Amniotic stem cell (primary cell): Measurements from ENCODE around the gene NGRN.
"Not testable (repeated sequence)": the region's sequence is repeated elsewhere in the genome, so short reads cannot be mapped to it uniquely, and the experiment has no call there.

ENCODE experiments used
- DNase-seq: peaks from one replicate; lab custom pipeline; 2025; lab: John Stamatoyannopoulos, UW

NGRN gene

DNA sequence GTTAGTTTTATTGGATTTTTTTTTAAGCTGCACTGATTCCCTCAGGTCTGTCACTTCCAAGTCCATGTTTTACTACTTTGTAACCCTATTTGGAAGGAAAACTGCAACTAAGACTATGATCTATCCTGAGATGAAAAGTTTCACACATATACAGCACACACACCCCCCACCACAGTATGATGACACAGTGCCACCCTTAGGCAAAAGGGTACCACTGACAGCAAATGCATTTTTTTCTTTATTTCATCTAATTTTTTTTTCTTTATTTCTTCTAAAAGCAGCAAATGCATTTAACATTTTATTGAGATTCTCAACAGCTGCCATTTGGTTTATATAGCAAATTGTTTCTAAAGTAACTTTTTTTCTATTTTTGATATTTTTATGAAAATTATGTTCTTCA lies 21.2 kb downstream of the NGRN start:
- no peak for DNase-seq

DNA sequence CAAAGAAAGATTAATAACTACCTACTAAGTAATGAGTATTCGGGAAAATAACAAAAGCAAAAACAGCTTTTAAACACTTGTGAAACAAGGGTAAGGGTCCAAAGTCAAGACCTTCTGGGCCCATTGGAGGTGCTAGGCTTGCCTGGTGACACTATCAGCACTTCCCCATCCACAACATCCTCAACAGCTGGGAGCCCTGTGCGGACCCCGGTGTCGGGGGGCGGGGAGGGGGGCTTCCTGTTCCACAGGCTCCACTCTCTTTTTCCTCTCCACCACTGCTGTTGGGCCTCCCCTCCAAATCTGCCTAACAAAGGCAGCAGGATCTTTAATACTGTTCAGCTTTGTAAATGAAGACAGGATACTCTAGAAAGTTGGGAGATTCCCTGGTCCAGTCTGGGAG lies 21.6 kb downstream of the NGRN start:
- no peak for DNase-seq

DNA sequence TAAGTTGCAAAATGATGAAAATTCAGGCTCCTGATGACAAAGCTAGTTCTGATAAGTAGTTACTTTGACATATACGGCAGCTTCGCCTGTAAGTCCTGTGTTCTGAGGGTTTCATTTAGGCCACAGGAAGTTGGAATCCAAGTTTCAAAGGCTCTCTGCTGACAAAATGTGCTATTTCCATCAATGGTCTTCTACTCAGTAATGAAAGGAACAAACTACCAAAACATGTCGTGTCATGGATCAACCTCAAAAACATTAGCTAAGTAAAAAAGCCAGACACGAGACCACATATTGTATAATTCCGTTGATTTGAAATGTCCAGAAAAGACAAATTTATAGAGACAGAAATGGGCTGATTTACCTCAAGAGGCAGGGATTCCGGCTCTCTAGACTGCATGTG lies 22.5 kb downstream of the NGRN start:
- DNase-seq, result no peak

DNA sequence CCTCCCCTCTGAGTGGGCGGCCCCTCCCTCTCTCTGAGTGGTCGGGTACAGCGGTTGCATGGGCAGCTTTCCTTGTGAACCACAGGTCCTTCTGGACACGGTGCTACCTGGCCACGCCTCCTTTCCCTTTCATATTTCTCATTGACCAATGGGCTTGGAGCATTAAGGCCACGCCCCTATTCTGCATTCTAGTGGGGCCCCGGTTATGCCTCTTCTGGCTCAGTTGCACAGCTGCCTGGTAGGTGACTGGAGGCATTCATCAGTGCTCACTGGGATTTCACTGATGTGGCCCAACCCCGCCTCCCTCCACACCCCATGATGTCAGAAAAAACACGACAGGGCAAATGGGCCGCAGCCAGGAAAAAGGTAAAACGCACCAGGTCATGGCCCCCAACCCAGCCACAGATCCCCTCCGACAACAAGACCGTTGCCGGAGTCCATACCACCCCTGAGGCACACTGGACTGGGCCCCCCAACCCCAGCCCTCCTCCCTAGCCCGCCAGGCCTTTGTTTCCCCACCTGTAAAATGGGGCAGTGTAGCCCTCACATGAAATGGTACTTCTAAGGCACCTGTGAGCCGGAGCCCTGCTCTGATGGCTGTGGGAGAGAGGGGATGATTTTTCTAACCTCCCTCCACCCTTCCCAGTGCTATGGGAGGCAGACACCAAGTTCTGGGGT lies 26.3 kb downstream of the NGRN start:
- no peak for DNase-seq

DNA sequence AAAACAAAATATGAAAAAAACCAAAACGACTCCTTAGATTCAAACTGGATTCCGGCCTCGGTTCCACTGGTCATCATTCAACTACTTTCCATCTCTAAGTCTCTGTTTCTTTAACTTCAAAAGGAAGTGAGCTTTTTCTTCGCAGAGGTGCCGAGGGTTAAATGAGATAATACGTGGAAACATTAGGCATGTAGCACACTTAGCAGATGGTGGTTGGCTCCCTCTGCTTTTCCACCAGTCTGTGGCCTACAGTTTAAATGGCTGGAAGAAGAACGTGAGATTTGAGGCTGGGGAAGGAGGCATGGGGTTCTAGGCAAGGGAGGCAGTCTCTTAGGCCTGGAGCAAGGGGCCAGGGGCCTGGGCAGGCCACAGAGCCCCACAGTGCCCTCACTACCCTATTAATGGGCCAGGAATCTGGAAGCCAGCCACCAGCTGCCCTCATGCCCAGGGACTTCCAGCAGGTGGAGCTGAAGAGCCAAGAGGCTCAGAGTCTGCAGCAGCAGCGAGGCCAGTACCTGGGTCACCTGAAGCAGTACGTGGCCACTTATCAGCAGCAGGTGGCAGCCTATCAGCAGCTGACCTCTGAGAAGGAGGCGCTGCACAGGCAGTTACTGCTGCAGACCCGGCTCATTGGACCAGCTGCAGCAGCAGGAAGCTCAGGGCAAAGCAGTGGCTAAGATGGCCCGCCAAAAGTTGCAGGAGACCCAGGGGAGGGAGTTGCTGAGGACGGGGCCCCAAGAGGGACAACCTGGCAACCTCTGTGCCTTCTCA lies 27.8 kb downstream of the NGRN start:
- not testable (repeated sequence) for DNase-seq

DNA sequence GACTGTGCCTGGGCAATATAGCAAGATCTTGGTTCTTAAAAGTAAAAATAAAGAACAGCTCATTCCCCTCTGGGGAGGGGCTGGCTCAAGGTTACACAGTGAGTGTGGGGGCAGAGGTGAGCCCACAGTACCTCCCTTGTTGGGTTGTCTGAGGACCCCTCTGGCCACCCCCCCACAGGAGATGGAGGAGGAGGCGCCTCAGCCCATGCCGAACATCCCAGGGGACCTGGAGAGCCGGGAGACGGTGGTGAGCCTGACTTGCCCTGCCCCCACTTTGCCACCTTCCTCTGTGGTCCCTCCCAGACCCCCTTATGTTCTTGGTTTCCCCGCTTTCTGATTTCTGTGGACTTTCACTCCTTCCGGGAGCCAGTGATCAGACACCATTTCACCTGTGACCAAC lies 28.7 kb downstream of the NGRN start:
- DNase-seq, result no peak

DNA sequence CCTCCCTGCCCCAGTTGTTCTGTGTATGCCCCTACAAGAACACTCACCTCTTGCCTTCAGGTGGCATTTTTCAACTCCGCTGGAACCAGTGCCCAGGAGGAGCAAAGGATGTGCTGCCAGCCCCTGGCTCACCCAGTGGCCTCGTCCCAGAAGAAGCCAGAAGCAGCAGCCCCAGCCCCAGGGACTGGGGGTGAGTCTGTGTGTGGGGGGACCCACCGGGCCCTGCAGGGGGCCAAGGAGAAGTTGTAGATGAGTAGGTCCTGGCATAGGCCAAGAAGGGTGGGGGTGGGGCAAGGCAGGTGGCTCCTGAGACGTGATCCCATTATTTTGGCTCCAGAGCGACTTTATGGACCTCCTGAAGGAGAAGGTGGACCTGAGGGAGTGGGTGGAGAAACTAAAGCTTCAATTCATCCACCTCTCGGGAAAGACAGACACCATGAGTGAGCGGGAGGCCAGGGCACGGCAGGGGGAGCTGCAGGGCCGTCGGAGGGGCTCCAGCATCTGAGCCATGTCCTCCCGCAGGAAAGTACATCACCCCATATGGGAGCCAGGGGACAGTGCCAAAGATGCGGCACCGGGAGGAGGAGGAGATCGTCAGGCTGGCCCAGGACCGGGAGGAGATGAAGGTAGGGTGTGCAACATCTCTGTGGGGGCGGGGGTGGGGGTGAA lies 29.3 kb downstream of the NGRN start:
- DNase-seq, result no peak

DNA sequence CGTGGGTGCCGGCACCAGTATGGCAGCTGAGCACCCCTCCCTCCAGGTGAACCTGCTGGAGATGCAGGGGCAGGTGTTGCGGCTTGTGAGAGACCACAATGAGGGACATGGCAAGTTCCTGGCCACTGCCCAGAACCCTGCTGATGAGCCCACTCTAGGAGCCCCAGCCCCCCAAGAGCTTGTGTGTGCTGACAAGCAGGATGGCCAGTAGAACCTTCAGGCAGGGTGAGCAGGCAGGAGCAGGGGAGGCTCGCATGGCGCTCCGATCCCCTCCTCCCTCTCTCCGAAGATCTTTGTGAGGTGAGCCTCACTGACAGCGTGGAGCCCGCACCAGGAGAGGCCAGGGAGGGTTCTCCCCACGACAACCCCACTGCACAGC lies 29.8 kb downstream of the NGRN start:
- DNase-seq, result no peak

DNA sequence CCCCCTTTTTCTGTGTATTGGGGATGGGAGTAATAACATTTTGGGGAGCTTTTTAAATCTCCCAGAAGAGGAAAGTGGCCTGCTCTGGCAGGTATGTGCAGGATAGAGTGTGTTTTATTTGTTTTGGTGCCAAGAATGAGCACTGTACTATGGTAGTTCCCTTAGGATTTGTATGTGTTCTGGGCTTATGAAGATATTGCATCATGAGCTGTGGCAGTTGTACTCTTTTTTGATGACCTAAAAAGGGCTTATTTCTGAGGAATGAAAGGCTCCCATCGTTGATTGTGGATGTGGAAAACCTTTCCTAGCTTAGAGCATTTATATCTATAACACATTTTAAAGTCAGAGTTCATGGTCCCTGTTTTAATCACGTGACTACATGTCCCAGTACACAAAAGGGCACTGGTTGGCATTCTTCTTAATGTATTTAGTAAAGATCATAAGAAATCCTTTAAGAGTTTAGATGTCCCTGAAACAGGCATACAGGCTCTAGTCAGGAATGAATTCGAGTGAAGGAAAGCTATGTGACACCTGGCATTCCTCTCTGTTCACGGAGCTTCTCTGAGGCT lies 30.9 kb downstream of the NGRN start:
- DNase-seq, result not testable (repeated sequence)

DNA sequence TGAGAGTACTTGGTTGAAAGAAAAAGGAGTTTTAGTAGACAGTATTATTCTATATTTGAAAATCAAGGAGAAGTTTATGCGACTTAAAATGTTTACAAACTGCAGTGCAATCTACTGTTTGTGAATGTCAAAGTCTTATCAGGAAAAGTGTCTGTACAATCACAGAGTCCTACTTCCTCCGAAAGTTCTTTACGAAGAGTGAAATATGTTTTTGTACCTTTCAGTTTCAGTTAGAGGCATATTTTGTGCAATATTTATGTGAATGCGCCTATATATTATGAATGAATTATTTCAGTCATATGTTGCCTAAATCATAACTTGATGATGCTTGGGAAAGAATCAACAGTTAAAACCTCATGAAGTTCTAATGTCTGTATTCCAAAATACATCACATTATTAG lies 31.5 kb downstream of the NGRN start:
- no peak for DNase-seq

DNA sequence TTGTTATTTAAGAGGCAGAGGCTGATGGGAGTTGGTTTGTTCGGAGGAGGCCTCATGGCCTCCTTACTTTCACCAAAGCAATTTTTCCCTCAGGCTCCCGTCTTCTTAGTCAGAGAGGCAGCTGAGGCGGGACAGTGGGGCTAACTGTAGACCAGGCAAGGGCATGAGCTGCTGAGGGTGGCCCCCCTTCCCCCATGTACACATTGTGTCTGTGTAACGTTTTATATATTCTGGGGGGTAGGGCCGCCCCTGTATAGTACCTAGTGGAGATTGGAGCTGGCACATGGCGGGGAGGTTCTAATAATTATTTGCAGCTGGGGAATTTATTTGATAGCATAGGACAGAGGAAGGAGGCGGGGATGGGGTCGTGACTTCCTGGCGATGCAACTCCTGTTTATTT lies 35.1 kb downstream of the NGRN start:
- DNase-seq, result no peak

DNA sequence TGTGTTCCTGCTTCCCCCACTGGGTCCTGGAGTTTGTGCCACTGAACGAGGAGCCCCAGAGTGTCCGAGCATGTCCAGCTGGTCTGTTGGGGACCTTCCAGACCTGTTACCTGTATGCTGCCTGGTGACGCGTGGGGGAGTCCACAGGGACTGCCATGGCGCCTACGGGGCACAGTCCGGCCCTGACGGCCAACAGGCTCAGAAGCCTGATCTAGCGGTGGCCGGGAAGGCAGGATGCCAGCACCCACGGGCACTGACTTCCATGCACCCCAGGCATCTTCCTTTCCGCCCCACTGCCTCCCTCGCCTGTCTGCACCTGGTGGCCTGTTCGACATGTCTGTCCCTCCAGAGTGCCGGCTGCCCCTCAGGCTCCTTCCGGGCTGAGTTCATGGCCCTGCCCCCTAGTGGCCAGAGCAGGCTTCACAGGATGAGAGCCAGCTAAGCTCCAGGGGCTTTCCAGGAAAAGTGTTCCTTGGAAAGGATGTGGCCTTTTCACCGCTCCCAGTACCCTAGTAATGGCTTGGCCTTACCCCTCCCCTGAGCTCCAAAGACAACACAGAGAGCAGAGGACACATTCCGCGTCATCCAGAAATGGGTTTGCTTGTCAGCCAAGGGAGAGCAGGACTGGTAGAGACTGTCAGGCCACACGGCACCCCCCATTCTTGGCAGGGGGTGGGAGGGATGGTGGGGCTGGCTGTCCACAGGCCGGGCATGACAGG lies 35.7 kb downstream of the NGRN start:
- DNase-seq, result peak; percentile 15

DNA sequence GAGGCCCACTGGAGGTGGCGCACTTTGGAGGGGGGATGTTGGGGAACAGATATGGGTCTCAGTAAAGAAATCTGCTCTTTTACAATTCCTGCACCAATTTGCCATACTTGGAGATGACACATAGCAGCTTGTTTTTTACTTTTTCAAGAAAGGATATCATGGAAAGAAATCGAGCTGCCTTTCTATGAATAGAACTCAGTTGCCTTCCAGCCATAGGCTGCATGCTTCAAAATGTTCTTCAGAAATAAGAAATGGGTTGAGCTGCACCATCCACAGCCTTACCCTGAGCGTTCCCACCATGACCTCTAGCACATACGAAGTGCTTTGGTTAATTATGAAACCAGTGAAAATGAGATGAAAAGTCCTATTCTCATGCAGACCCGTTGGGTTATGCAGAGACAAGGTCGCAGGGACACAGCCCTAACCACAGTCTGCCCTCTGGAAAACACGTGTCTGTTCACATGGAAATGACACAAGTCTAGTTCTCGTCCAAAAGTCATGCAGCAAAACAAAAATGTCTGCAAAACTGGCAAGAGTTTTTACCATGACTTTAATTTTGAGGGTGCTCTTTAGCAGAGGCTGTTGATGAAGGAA lies 36.3 kb downstream of the NGRN start:
- DNase-seq, result no peak

DNA sequence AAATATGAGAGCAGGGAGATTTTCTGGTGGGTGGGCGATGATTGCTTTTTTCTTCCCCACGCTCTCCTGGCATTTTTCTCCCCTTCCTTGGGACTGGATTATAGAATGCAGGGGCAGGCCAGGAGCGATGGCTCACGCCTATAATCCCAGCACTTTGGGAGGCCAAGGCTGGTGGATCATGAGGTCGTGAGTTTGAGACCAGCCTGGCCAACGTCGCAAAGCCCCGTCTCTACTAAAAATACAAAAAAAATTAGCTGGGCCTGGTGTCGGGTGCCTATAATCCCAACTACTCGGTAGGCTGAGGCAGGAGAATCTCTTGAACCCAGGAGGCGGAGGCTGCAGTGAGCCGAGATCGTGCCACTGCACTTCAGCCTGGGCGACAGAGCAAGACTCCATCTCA lies 39.9 kb downstream of the NGRN start:
- not testable (repeated sequence) for DNase-seq

DNA sequence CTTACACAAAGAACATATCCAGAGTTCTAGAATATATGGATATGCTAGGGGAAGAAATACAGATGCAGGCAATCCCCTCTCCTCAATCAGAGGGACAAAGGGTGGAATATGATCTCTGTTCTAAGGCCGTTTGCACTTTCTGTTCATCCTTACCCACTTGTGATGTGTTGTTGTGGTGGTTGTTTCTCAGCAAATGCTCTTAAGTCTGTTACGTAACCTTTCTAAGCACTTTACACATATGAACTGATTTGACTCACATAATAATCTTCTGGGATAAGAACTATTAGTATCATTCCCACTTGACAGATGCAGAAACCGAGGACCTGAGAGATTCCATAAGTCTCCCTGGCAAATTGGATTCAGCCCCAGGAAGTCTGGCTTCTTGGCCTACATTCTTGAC lies 40.5 kb downstream of the NGRN start:
- DNase-seq, result no peak

DNA sequence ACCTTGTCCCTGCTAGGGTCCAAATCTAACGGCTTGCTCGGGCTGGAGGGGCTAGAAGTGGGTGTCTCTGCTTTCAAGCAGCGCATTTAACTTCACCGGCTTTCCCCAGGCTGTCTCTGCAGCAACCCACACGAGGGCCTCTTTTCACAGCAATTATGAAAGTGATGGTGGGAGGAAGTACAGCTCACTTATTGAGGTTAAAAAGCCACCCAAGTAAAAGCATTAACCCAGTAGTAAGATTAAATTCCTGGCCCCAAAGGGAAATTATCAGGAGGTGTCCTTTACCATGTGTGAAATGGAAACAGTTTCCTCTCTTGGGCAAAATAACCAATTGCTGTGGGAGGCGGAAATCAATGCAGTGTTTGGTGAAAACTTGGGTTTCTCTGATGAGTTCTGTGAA lies 41.1 kb downstream of the NGRN start:
- no peak for DNase-seq

DNA sequence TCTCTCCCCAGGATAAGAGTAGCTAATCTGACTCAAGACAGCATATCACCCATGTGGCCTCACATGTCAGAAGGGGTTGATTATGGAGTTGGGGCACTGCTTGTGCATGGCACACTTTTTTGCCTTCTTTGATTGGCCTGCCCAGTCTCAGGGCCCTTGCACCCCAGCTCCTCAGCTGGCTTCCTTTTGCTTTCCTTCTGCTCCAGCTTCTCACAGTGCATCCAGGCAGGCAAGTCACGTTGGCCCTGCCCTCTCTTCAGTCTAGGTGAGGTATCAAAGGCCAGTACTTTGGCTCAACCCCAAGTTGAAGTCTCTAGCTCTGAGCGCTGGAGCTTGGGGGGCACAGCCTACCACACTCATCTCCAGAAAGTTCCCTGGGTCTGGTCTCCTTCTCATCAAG lies 42.2 kb downstream of the NGRN start:
- no peak for DNase-seq

DNA sequence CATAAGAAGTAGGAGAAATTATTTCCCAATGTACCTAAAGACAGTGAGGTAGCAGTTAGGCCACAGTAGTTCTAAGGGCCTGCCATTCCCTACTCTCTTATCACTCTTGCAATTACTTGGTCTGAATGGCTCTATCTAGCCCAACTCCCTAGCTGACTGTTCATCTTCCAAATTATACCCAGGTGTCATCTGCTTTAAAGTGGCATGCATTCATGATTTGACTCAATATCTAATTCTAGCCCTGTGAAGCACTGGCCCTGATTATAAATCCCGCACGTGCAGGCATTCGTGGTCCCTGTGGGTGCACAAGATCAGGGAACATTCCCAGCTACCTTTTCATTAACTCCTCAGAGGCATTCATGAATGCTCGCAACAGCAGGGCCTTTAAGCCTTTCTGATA lies 43.5 kb downstream of the NGRN start:
- DNase-seq, result no peak

DNA sequence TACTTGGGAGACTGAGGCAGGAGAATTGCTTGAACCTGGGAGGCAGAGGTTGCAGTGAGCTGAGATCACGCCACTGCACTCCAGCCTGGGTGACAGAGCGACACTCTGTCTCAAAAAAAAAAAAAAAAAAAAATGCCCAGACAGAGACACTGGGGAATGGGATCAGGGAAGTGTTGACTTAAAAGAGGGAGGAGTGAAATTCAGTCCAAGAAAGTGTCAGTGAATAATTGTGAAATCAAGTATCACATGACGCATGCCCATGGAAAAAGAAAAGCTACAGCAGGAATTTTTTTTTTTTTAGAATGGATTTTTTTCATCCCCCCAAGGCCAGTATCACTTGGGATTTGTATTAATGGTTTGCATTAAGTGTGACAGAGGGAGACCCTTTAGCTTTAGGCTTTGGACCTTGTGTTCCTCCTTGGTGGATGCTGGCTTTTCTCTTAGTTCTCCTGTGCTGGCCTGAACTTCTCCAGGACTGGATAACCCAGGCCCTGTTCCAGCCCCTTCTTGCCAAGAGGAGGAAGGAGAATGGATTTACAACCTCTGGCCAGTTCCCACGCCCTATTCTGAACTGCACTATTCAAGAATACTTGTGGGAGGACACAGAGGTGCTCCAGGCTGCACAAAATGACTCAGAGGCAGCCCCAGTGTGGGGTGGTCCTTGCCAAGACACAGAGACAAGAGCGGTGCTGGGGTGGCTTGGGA lies 50.0 kb downstream of the NGRN start:
- no peak for DNase-seq

DNA sequence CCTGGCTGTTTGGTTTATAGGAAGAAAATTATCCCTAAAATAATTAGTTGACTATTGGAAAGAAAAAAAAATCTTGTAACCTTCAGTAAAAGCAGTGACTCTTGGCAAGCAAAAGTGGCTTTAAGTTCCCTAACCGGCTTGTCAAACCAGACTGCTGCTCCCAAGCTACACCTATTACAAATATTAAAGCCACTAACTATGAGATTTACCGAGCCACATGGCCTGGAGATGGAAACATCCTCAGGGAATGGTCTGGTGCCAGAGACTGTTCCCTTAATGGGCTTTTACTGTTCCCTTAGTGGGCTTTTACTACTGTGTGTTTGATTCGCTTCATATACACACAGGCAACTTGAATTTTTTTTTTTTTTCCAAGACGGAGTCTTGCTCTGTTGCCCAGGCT lies 50.7 kb downstream of the NGRN start:
- no peak for DNase-seq

DNA sequence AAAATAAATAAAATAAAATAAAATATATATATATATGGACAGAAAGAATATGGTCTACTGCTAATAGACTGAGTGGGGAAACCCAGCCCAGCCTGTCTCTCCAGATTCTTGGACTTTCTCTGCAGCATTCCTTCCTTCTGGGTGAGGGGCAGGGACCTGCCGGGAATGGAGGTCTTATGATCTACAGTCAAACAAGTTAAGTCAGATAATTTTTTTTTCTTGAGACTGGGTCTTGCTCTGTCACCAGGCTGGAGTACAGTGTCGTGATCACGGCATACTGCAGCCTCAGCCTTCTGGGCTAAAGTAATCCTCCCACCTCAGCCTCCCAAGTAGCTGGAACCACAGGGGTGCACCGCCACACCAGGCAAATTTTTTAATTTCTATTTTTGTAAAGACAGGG lies 53.1 kb downstream of the NGRN start:
- DNase-seq, result no peak
